B cell (primary cell): ENCODE results near the gene GPR35.

Experiments used
- CTCF ChIP-seq: fragments of 200-600 bp; IDR thresholded peaks from one replicate; pipeline ENCODE4 v1.8.0; 2022; ENCODE audit warnings: antibody characterized with exemption, mild to moderate bottlenecking
- EZH2 ChIP-seq: IDR thresholded peaks from 2 replicates; pipeline ENCODE4 v1.6.1; 2012; ENCODE audit warnings: borderline replicate concordance, low read depth, mild to moderate bottlenecking, moderate library complexity, low read length; ENCODE audit not compliant: insufficient read depth, poor library complexity, severe bottlenecking

DNA sequence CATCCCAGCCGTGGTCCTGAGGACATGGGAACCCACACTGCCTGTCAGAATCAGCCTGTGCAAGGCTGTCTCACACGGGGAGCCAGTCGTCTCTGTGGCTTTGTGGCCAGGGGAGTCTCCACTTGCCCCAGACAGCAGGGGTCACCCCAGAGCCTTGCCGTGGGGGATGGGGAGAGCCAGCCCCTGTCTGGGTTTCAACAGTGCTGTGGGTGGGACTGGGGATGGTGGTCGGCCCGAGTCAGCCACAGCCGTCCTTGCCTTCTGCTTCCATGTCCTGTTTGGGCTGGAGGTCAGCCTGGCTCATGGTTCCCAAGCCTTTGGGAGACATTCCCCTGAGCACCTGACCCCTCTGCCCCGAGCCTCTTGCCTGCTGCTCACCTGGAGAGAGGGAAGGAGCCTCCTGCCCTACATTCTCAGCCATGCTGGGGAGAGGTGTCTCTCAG is 19.6 kb downstream of the GPR35 start:
- TF ChIP-seq CTCF (no peak), EZH2 (no peak)
